NCI-H128 (cell line): ENCODE results near the gene DLG2.

ENCODE experiments used
- DNase-seq: peaks from one replicate; lab custom pipeline; 2025; ENCODE audit not compliant: unreplicated experiment; lab: John Stamatoyannopoulos, UW

The DLG2 gene

DNA sequence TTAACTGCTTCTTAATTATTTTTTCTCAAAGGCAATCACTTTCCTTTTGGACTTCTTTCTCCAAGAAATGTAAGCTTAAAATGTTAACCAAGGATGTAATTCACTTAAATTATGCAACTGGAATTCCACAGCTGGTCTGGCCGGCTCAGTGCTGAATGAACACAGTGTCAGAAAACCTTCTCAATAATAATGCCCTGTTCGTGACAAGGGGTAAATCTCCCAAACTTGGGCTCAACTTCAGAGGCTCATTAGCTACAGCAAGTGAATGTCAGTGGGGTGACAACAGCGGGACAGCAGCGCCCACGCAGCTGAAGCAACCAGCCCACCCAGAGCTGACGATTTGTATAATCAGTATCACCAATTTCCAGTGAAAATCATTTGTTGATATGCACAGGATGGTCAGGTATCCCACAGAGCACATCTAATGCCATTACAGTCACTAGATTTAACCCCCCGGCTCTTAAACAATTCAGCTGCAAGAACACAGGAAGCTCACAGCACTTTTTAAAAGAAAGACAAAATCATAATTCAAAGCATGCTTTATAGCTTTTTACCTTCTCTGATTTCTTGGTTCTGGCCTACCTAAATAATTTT is 704.8 kb downstream of the DLG2 start:
- no peak for DNase-seq

DNA sequence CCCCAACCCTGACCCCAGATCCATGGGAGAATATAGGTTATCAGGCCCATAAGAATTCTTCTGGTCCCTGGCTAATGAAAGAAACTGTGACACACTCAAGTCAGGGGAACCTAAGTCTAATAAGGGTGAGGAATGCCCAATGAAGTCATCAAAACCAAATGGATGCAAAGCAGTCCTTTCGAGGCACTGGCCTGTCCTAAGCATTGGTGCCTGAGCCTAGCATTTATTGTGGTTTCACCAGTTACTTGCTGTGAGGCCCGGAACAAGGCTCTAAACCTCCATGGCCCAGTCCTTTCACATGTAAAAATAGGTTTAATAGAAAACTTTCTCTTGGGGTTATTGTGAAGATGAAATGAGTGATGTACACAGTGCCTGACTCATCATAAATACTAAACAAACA is 712.6 kb downstream of the DLG2 start:
- no peak for DNase-seq

DNA sequence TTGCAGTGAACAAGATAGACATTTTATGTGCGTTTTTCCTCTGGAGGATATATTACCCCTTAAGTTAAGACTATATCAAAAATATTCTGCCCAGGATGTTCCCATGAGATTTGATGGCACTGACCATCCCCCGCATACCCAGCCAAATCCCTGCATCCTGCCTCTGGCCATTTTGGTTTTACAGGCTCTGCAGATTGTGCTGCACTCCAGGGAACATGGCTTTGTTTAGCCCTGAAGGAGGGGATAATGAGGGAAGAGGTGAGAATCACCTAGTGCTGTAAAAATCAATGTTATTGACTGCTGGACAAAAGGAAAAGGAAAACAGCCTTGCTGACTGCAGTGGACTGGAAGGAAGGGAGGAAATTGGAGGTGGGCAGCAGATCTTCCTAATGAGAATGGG is 717.4 kb downstream of the DLG2 start:
- DNase-seq, result no peak

DNA sequence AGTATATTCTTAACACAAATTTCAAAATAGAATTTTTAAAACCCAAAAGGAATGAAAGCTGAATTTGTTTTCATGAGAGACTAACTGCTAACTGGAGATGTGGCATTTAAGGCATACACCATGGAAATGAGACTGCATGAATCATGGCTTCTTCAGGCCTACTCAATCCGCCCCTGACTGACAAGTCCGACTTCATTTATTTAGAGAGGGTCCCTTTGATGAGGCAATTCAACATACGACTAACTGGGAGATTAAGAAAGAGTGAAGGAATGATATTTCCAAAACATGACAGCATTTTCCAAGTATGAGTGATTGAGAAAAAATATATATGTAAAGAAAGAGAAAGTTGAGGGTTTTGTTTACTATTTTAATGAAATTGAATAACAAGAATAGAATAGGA is 720.1 kb downstream of the DLG2 start:
- DNase-seq, result no peak

DNA sequence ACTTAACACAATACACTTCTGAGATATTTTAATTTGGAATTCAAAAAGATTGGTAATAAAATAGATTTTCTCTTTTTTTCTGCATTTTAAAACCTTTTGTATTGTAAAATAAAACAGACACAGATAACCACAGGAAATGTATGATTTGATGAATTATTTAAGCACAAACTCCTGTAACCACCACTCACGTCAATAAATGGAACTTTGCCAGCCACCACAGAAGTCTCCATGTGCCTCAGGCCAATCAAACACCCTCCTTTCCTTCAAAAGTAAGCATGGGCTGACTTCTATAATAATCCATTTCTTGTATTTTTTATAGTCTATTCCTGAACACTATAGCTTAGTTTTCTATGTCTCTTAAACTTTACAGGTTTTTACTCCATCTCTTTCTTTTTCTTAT is 721.7 kb downstream of the DLG2 start:
- DNase-seq, result no peak

DNA sequence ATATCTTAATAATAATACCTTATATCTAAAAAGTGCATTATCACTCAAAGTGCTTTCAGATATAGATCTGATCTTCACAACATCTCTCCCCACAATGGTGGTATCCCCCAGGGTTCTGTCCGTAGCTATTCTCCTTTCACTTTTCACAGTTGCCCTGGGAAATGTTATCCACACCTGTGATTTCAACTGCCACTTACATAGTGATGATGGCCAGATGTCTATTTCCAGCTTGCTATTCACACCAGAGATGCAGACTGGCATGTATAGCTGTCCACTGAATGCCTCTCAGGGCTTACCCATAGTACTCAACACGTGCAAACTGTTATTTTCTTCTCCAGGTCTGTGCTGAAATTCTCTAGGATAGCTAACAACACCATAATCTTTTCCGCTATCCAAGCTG is 724.7 kb downstream of the DLG2 start:
- no peak for DNase-seq

DNA sequence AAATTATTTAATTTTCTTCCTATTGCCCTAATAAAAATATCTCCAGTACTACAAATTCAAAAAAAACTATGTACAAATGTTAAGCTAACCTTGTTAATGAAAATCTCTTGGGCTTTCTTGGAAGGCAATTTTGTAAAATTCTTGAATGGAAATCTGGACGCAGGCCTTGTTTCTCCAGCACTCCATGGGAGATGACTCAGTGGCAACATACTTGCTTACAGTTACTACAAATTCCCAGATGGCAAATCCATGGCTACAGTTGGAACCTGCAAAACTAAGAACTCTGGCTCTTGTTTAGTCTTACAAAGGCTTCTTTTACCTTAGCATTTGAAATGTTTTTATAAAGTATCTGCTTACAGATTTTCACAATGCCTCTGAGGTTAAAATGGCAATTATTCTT is 725.2 kb downstream of the DLG2 start:
- no peak for DNase-seq

DNA sequence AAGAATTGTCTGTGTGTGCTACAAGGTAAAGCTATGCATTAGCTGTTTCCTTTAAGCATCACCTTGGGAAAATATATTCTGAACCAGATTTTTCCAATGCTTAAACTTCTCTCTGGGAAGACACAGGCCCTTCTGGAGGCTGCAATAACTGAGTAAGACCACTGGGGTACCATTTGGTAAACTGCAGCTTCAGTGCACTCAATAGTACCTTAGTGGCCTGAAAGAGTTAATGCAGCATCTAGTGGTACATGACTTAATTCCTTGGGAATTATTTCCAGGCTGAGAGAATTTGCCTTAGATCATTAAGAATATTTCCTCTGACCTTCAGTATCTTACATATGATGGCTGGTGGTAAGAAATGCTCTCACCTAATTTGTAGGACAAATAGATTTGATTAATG is 727.4 kb downstream of the DLG2 start:
- no peak for DNase-seq

DNA sequence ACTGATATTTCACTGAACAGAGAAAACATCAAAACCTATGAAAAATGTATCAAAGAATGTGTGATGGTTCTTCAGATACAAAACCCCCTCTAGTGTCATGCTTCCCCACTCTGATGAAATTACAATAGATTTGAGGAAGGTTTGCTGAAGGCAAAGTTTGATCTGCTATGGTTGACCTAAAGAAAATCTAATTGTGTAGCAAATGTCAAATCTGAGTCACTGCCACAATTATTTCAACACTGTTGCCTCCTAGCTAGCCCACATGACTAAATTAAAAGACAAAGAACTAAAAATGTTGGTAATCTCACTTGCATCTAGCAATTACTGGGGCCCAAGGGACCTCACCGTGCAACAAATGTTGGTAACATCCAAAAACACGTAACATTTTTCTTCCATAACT is 728.0 kb downstream of the DLG2 start:
- no peak for DNase-seq

DNA sequence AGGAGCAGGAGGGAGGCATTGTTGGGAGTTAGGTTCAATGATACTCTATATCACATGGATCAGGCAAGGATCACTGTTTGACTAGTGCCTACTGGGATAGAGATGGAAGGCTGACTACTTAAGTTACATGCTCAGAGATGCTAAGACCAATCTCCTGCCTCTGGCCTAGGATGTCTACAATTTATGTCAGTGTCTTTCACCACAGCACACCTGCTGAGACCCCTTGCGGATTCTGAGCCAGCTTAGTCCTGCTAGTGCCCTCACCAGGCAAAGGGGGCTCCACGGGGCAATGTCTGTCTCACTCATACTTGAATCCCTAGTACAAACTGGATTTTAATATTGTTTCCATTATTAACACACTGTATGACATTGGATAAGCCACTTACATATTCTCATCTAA is 732.5 kb downstream of the DLG2 start:
- DNase-seq, result no peak

DNA sequence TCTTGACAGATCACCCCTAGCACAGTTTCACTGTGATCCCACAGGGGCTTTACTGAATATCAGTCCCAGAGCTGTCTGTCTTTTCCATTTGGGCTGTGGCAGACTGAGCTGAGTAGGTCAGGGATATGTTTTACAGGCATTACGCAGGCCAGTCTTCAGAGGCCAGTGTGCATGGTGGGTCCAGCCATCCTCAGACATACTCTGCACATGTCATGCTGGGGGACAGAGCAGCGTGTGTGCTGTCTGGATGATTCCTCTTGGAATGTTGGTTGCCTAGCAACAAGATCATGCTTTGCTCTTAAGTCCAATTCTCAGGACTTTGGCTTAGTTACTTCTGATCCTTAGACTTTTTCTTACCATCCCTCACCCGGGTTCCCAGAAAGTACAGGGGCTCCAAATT is 736.5 kb downstream of the DLG2 start:
- no peak for DNase-seq

DNA sequence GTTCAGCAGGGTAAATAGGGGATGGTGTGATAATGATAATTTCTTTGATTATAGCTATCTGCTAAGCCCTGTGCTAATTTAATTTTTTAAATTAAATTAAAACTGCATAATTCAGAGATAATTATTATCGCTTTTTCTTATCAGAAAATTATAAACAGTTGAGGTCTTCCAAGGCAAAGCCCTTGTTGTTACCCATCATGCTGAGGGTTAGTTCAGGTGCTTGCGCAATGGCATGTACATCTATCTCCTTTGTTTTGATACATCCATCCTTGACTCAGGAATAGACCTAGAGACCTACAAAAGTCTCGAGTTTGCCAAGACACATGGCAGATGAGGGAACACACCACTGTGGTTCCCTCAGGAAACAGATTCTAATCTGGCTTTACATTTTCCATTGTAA is 737.6 kb downstream of the DLG2 start:
- DNase-seq, result no peak

DNA sequence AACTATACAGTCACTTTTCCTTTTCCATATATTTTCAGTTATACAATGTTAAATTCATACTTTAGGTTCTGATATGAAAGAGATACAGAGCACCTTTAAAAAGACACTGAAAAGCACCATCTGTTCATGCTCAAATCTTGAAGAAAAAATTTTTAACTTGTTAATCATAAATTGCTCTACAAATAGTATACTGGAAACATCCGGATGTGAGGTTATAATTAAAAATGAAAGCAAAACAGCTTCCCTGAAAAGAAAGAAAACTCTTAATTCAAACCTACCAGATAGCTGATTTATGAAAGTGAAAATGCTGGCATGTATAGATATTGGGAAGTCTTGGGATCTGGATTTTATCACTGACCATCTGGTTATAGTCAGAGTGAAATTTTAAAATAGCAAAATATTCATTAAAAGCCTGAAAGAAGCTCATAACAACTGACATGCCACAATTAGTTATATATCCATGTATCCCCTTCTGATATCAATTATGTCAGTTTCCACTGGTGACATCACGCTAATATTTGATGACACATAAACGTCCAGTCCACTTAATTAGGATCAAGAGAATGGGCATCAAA is 740.0 kb downstream of the DLG2 start:
- no peak for DNase-seq

DNA sequence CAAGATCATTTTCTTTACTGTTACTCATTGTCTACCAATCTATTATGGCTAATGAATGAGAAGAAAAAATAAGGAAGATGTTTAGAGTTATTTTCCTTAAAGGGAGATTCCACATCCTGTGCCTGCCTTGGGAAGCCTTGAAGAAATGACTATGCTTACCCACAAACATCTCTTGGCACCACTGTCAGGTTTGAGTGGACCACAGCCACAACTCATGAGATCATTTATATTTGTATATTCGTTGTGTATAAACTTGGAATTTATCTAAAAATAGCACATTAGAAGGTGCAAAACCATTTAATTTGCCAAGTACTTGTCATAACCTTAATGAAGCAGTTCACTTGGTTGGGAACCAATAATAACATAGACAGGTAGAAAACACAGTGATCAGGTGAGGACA is 740.8 kb downstream of the DLG2 start:
- no peak for DNase-seq

DNA sequence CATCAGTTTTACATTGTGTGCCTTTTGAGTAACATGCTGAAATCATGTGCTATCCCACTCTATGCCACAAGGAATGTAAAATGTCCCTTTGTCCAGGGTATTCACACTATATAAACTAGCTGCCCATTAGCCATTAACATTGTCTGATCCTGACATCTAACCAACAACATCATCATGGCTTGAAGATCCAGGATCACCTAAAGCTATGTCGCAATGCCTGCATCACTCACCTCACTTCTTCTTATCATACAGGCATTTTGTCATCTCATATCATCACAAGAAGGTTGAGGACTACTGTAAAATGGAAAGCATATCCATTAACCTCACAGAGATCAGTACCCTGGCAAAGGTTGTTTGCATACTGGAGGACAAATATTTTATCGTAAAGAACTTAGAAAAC is 742.3 kb downstream of the DLG2 start:
- no peak for DNase-seq

DNA sequence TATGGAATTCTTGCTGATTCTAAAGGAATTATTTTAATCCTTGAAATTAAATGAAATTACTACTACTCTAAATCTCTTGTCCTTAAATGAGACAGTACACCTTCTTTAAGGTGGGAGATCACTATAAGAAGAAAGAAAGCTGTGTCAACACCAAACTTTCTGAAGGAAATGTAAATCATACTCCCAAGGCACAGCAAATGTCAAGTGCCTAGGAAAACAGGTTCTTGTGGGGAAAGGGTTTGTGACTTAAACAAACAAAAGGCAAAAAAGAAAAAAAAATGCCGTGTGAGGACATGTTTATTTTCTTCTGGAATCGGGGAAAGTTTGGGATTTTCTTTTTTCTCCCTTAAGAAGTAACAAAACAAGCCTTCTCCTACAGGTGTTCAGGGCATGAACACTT is 745.1 kb downstream of the DLG2 start:
- DNase-seq, result no peak

DNA sequence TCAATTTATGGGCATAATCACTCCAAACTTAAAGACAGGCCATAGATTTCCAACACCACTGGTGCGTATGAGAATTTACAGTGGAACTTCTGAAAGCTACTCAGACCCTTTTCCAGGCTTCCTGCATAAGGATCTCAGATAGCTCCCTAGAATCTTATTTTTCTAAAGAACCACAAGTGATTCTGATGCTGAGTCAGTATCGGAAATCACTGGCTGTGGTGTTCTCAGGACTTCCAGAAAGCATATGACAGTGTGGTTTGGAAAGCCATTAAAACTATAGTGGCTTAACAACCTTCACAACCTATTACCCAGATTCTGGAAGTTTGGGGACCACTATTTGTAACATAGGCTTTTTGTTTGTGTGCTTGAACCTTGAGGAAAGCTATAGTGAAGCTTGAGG is 756.0 kb downstream of the DLG2 start:
- DNase-seq, result no peak

DNA sequence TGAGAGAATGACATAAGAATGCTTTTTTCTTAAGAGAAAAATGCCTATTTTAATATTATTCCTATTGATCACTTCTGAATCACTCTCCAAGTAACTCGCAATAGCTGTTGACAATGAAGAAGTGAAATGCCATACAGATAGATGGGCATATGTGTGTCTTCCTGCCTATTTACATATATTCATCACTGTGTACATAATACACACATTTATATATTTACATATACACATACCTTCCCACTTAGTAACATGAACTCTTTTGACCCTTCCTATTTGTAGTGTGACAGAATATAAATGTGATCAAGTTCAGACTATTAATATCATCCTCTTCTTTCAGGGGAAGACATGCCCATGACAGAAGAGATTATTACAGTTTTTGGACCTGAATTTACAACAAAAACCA is 756.7 kb downstream of the DLG2 start:
- DNase-seq, result no peak

DNA sequence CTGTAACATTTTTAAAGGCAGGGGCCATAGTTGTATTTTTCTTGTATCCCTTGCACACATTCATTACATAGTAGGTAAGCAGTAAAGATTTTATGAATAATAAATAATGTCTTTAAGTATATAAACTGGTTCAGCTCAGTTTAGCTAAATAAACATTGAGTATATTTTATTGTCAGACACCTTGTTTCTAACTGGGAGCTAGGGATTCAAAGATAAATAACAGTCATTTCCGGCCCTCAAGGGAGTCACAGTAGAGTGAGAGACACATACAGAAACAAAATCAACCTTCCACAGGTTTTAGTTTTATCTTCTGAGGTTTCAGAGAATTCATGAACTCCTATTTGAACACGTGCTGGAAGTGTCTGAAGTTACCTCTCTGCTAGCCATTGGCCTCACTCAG is 760.2 kb downstream of the DLG2 start:
- DNase-seq, result no peak

DNA sequence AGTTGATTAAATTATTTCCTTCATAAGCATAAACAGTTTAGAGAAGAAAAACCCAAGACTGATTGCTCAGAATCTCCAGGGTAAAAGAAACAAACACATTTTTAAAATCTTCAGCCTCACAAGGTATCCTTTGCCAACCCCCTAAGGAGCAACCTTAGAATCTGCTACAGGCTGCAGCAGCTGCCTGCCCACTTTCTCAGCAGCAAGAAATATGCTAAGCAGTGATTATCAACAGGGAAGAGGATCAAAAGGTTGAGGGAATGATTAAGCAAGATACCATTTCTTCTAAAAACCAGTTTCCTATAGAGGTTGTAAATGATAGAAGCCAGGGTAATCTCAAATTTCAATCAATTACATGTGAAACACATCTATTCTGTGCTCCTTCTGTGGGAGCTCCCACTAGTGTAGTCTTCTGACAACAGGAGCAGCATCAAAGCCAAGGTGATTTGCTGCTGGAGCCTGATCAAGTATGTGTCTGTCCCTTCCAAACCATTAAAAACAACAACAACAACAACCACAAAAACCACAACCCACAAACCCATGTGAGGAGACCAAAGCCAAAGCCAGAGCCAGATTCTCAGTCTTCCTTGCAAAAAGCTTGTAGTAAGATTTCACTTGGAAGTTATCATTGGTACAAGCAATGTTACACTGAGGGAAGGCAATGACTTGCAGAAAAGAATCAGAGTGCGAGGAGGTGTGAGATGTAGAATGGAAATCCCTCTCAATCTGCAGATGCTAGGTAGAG is 761.2 kb downstream of the DLG2 start:
- no peak for DNase-seq

DNA sequence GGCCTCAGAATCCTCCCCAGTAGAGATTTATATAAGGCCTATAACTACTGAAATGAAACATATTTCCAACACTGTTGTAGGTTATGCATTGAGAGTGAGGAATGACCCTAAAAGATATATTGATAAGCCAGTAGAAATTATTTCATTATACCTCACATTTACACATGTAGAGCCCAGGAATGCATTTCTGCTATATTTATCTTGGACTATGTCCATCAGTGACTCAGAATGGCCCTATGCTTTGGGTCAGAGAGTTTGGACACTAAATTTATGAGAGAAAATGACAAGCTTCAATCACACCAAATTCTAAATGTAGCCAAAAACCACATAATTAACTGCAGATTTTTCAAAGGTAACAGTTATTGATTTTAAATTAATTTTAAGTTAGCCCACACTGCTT is 761.9 kb downstream of the DLG2 start:
- no peak for DNase-seq

DNA sequence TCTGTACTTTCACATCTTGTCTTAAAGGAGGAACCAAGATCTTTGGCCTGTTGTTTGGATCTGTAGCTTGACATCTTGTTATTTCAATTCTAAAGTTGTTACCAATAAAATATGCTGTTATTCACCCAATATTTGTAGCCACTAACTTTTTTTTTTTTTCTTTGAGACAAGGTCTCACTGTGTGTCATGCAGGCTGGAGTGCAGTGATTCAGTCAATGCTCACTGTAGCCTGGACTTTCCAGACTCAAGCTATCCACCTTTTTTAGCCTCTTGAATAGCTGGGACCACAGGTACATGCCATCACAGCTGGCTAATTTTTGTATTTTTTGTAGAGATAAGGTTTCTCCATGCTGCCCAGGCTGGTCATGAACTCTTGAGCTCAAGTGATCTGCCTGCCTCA is 769.4 kb downstream of the DLG2 start:
- DNase-seq, result no peak
